Tibial nerve (tissue), 4 donors: ENCODE results near the gene CERS6.

Experiments used
- CTCF ChIP-seq, 5 experiments: fragments of 200-600 bp in 3 of 5; fragments of 450-650 bp in 2 of 5; sonication (generic) in 3 of 5; IDR thresholded peaks; one replicate each; pipeline ENCODE4 v1.5.1; 2016 to 2019; ENCODE audit warnings: antibody characterized with exemption in 5 of 5, mild to moderate bottlenecking in 3 of 5, moderate library complexity in 2 of 5
- EP300 ChIP-seq, 2 donors: sonication (generic); formaldehyde crosslinking; IDR thresholded peaks; one replicate each; pipeline ENCODE4 v1.6.1; 2017; ENCODE audit warnings: antibody characterized with exemption in 2 of 2, mild to moderate bottlenecking in 1 of 2

GRCh38 chr2:168663993-168664392 lies 207.9 kb downstream of the CERS6 start:
- TF ChIP-seq CTCF (IDR thresholded peaks at IDR 0.05): no peak
- TF ChIP-seq EP300 (IDR thresholded peaks at IDR 0.05): no peak
